ENCODE results near the gene DYNLT4. TPM values are rescaled to one million over a fixed set of nuclear protein-coding genes. Genes with fewer than 3 reads are reported as not detected.

The DYNLT4 gene
- polyA plus RNA-seq, 1 donor (not counting 4 experiments of a cell fraction or from before 2014, with no cell fraction given) = not detected

DNA sequence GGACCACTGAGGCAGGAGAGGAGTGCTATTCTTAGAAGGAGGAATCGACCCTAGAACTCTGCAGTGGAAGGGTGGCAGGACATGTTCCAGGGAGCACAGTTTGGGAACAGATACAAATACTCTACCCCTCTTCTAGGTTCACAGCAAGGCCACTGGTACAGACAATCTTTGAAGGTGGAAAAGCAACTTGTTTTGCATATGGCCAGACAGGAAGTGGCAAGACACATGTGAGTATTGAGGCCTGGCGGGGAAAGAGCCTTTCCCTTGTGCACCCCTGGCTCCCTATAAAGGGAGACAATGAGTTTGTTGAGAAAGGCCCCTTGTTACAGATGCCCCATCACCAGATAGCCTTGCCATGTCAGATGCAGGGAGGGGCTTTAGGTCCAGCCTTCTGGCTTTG is 49.7 kb downstream of the DYNLT4 start:
- no peak overlapping the region for H3K9ac ChIP-seq (ENCODE audit: control insufficient read depth, extremely low read depth, insufficient read depth, low read length)
- H2AFZ ChIP-seq (ENCODE audit: control insufficient read depth, low read length) = no peak overlapping the region
- no peaks in the 10 kb centered on the region for H3K9me3 ChIP-seq (ENCODE audit: control insufficient read depth, low read depth, low read length)
- no peak overlapping the region for H3K4me2 ChIP-seq (ENCODE audit: control insufficient read depth, extremely low read depth, insufficient read depth, low read depth, low read length)
- TF ChIP-seq, protein P1, sequence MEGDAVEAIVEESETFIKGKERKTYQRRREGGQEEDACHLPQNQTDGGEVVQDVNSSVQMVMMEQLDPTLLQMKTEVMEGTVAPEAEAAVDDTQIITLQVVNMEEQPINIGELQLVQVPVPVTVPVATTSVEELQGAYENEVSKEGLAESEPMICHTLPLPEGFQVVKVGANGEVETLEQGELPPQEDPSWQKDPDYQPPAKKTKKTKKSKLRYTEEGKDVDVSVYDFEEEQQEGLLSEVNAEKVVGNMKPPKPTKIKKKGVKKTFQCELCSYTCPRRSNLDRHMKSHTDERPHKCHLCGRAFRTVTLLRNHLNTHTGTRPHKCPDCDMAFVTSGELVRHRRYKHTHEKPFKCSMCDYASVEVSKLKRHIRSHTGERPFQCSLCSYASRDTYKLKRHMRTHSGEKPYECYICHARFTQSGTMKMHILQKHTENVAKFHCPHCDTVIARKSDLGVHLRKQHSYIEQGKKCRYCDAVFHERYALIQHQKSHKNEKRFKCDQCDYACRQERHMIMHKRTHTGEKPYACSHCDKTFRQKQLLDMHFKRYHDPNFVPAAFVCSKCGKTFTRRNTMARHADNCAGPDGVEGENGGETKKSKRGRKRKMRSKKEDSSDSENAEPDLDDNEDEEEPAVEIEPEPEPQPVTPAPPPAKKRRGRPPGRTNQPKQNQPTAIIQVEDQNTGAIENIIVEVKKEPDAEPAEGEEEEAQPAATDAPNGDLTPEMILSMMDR (optimal IDR thresholded peaks at IDR 0.05 in 1 of 3, IDR thresholded peaks at IDR 0.05 in 1 of 3, conservative IDR thresholded peaks at IDR 0.05 in 1 of 3; ENCODE audit: extremely low read depth in 1 of 3, insufficient read depth in 2 of 3, low read length in 3 of 3) = no peak
- no peak for TF ChIP-seq EZH2 (IDR thresholded peaks at IDR 0.05; ENCODE audit: low read length)
- H3K79me2 ChIP-seq (ENCODE audit: control insufficient read depth, insufficient read depth, low read length) = no peaks in the 10 kb centered on the region
- H3K27ac ChIP-seq (ENCODE audit: control insufficient read depth, insufficient read depth, low read length) = no peak overlapping the region
- H3K9me1 ChIP-seq (ENCODE audit: control insufficient read depth, extremely low read depth, insufficient read depth, low read length) = no peaks in the 10 kb centered on the region
- no peaks in the 10 kb centered on the region for H4K20me1 ChIP-seq (ENCODE audit: control insufficient read depth, extremely low read depth, insufficient read depth, low read length)
- no peak overlapping the region for H3K4me3 ChIP-seq (ENCODE audit: control insufficient read depth in 2 of 3, extremely low read depth in 1 of 3, insufficient read depth in 2 of 3, low read depth in 1 of 3, low read length in 3 of 3)
- dilution Hi-C loops (cut with MboI; ENCODE audit: extremely low pct_ligation_motif_present, low sequenced_read_pairs) = no loop called here
- DNase-seq (ENCODE audit: low read depth, low spot score) (no peak), FAIRE-seq (no peak)
- H3K27me3 ChIP-seq (ENCODE audit: control insufficient read depth, extremely low read depth, insufficient read depth, low read length) = no peaks in the 10 kb centered on the region
- no peaks in the 10 kb centered on the region for H3K4me1 ChIP-seq (ENCODE audit: control insufficient read depth, extremely low read depth, insufficient read depth, low read length)
- peaks cover 4 to 49% of the 10 kb centered on the region in 2 experiments for H3K36me3 ChIP-seq (ENCODE audit: control insufficient read depth in 2 of 2, extremely low read depth in 1 of 2, insufficient read depth in 2 of 2, low read length in 2 of 2)

Small RNA genes lying within 50 kb of the gene (small RNA-seq; reads per million reads assigned to genes)
- 0 reads per million in 3 experiments for gene AL136380.1 (ENCODE audit: insufficient read length in 3 of 3, low read depth in 3 of 3, low replicate concordance in 1 of 3)
- 1,872 to 67,967 (median 5,068) reads per million in 3 experiments for gene SNORD38A (ENCODE audit: insufficient read length in 3 of 3, low read depth in 3 of 3, low replicate concordance in 1 of 3)
- gene SNORD38B (ENCODE audit: insufficient read length in 3 of 3, low read depth in 3 of 3, low replicate concordance in 1 of 3) = 0 reads per million in 3 experiments
- 1.3 to 12.3 (median 5.6) reads per million in 3 experiments for gene SNORD46 (ENCODE audit: insufficient read length in 3 of 3, low read depth in 3 of 3, low replicate concordance in 1 of 3)
- gene SNORD55 (ENCODE audit: insufficient read length in 3 of 3, low read depth in 3 of 3, low replicate concordance in 1 of 3) = 0 reads per million in 3 experiments

Other genes starting within 250 kb of the DYNLT4 start
- gene TMEM53, start 132.9 kb downstream of the DYNLT4 start, polyA plus RNA-seq = 5.6 to 11.4 TPM (median 10.6 TPM) in 3 replicates
- 0.19 to 1.5 TPM (median 0.22 TPM) in 3 replicates for gene ARMH1, start 132.6 kb downstream of the DYNLT4 start, polyA plus RNA-seq
- gene RNU5D-1, start 76.2 kb downstream of the DYNLT4 start, polyA plus RNA-seq = not detected in 3 replicates
- 2.5 to 17.6 TPM (median 16.3 TPM) in 3 replicates for gene KIF2C, start 67.5 kb downstream of the DYNLT4 start, polyA plus RNA-seq
- 1,764 to 2,149 TPM (median 1,890 TPM) in 3 replicates for gene RPS8, start 31.8 kb downstream of the DYNLT4 start, polyA plus RNA-seq
- gene BEST4, start 19.2 kb downstream of the DYNLT4 start, polyA plus RNA-seq = 0.07 to 0.14 TPM (median 0.13 TPM) in 3 replicates
- gene PLK3, start 7.0 kb downstream of the DYNLT4 start, polyA plus RNA-seq = 30.6 to 34.0 TPM (median 33.5 TPM) in 3 replicates
- gene BTBD19, start 1.2 kb upstream of the DYNLT4 start, polyA plus RNA-seq = 2.2 to 3.9 TPM (median 2.9 TPM) in 3 replicates
- 0.01 to 0.19 TPM (median 0.03 TPM) in 3 replicates for gene PTCH2, start 35.9 kb upstream of the DYNLT4 start, polyA plus RNA-seq
- gene EIF2B3, start 179.2 kb upstream of the DYNLT4 start, polyA plus RNA-seq = 29.3 to 46.7 TPM (median 35.2 TPM) in 3 replicates
- gene HECTD3, start 204.0 kb upstream of the DYNLT4 start, polyA plus RNA-seq = 28.1 to 38.2 TPM (median 34.9 TPM) in 3 replicates
- 157 to 212 TPM (median 174 TPM) in 3 replicates for gene UROD, start 204.9 kb upstream of the DYNLT4 start, polyA plus RNA-seq